NCI-H2029 (cell line): ENCODE results near the gene ATG9B.
"Not testable (repeated sequence)": the region's sequence is repeated elsewhere in the genome, so short reads cannot be mapped to it uniquely, and the experiment has no call there.

ENCODE experiments used
- DNase-seq: peaks from one replicate; lab custom pipeline; 2025; lab: John Stamatoyannopoulos, UW

Gene ATG9B

DNA sequence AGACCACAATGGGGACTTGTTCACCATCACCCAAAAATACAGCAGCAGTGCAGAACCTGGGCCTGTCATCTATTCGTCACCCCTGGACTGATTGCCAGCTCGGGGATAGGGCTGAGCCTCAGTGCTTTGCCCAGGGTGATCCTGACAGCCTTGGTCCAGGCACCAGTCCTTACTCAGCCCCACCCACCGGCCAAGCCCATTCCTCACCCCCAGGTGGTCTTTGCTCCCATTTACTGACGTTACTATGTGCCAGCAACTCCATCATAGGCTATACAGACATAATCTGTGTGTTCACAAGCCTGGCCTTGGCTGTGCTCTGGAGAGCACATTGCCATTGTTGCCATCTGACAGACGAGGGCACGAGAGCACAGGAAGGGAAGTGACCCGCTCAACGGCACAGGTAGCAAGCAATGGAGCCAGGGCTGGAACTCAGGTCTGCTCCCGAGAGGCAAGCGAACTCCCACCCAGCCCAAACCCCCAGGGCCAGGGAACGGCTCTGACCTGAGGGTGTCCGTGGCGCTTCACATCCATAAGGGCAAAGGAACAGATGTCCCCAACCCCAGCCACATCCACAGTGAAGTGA is 6.8 kb downstream of the ATG9B start:
- no peak for DNase-seq

DNA sequence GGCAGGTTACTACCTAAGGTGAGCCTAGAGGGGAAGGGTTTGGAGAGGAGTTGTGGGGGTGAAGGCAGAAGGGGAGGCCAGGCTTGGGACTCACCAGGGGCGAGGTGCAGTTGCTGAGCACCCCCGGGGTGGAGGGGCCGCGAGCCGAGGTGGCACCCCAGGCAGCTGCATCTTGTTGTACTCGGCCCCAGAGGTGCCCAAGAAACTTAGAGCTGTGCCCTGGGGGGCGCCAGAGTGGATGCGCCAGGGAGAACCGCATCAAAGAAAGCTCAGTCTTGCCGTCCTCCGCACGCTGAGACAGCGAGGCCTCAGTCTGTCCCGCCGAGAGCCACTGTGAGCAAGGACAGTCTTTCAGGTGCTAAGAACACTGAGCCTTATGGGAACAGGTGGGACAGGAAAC is 7.4 kb downstream of the ATG9B start:
- DNase-seq, result no peak

DNA sequence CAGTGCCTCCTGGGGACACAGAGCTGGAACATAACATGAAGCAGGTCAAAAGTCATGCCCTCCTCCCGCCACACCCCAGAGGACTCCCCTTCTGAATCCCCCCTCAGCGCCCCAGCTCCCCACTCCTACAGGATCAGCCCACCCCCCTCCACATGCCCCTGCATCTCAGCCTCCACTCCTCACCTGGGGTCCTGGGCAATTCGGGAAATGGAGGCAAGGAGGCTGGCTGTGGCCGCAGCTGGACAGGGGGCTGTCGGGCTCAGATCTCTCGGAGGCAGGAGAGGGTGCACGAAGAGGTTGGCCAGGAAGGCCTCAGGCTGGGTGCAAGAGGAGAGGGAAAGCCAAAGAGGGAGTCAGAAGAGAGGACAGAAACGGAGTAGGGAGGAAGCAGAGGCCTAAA is 7.8 kb downstream of the ATG9B start:
- DNase-seq, result no peak

DNA sequence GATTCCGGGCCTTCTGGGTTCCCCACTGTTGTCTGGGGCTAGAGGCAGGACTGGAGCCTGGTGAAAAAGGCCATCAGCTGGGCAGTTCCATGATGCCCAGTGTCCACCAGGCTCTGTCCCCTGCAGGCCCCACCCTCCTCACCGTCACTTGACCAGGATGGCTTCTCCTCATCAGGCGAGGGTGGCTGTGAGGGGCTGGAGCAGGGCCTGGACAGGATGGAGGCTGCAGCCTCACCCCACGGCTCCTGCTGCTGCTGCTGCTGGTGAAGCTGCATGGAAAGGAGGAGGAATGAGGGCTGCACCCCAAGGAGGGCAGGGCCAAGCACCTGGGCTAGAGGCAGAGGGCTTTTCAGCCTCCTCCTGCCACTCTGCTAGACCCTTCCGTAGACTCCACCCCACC is 8.3 kb downstream of the ATG9B start:
- no peak for DNase-seq

DNA sequence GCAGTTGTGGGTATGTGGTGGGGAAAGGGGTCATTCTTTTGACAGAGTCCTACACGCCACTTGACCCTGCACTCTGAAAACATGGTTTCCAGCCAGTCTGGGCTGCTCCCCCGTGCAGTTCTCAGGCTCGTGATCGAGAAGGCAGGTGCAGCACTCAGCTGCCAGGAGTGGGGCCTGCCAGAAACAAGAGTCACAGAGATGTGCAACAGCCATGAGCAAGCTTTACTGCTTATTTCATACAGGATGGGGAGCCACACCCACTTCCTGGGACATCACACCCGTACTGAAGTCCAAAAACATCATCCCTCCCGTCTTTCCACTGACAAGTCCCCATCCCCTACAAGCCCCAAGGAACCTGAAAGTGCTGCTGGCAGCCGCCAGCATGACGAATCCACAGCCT is 9.3 kb downstream of the ATG9B start:
- no peak for DNase-seq

DNA sequence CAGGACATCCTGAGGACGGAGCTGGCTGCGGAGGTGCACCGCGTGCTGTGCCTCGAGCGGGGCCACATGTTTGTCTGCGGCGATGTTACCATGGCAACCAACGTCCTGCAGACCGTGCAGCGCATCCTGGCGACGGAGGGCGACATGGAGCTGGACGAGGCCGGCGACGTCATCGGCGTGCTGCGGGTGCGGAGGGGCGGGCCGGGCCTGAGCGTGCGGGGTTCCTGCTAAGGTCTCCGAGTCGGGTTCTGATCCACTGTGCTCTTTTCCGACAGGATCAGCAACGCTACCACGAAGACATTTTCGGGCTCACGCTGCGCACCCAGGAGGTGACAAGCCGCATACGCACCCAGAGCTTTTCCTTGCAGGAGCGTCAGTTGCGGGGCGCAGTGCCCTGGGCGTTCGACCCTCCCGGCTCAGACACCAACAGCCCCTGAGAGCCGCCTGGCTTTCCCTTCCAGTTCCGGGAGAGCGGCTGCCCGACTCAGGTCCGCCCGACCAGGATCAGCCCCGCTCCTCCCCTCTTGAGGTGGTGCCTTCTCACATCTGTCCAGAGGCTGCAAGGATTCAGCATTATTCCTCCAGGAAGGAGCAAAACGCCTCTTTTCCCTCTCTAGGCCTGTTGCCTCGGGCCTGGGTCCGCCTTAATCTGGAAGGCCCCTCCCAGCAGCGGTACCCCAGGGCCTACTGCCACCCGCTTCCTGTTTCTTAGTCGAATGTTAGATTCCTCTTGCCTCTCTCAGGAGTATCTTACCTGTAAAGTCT is 10.4 kb downstream of the ATG9B start:
- no peak for DNase-seq

DNA sequence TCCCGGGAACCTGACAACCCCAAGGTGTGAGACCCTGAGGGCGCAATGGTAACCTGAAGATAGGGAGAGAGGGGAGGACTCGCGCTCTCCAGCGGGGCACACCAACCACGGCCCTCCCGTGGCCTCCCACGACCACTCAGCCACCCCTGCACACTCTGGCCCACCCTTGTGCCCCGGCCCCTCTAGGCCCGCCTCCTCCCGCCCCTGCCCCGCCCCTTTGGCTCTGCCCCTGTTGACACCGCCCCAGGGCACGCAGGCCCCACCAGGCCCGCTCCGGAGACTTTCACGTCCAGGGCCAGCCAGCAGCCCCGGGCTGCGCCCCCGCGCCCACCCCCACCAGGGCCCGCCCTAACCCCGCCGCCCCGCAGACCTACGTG is 10.9 kb downstream of the ATG9B start:
- DNase-seq, result no peak

DNA sequence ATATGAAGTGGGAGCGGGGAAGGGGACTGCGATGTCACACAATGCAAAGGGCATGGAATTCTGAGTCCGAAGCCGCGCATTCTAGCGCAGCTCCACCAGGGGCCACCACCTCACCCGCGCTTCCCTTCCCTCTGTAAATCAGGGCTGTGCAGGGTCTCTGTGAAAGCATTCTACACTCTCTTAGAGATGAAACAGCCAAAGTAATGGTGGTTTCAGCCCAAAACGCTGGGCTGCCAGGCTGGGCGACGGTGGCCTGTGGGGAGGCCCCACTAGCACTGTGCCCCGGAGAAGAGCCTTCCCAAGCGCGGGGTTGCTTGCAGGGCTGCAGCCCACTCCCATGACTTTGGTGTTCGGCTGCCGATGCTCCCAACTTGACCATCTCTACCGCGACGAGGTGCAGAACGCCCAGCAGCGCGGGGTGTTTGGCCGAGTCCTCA is 11.4 kb downstream of the ATG9B start:
- DNase-seq, result no peak

DNA sequence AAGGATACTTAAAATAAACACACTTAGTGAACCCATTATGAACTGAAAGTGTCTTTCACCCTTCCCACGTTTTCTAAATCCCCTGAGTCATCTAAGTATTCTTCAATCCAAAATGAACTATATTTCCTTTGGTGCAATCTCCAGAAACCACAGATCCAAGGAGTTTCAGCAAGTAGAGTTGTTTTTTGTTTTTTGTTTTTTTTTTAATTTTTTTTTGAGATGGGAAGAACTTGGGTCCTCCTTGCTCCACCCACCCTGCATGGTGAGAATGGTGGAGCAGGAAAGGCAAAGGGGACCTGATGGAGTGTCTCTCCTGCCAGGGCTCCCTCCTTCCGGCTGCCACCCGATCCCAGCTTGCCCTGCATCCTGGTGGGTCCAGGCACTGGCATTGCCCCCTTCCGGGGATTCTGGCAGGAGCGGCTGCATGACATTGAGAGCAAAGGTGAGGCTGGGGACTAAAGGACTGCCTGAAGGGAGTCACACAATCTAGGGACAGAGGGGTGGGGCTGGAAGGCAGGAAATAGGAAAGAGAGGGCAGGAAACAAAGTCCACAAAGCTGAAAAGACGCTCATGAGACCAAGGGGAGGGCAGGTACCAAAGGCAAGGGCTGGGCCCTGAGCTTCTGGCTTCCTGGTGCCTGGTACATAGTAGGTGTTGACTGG is 12.1 kb downstream of the ATG9B start:
- DNase-seq, result no peak

DNA sequence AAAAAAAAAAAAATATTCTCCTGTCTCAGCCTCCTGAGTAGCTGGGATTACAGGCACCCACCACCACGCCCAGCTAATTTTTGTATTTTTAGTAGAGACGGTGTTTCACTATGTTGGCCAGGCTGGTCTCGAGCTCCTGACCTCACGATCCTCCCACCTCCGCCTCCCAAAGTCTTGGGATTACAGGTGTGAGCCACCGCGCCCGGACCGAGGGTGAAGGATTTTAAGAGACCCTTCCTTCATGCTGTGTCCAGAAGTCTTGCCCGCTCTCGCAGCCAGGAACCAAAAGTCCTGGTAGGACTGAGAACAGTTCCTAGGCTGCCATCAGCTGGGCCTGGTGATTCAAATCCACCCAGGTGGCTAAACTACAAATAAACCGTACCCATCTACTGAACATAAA is 12.7 kb downstream of the ATG9B start:
- DNase-seq, result not testable (repeated sequence)

DNA sequence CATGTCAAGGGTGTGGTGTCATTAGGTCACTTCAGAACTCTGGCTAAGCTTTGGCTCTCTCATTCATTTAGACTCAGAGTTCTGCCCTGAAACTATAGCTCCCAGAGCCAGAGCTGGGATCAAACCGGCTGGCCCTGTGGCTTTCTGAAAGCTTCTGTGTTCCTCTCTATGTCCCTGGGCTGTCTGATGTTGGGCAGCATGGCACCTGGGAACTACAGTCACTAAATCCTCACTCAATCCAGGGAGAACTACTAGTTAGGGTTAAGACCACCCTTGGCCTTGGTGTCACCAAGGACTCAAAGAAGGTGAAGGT is 13.2 kb downstream of the ATG9B start:
- no peak for DNase-seq

DNA sequence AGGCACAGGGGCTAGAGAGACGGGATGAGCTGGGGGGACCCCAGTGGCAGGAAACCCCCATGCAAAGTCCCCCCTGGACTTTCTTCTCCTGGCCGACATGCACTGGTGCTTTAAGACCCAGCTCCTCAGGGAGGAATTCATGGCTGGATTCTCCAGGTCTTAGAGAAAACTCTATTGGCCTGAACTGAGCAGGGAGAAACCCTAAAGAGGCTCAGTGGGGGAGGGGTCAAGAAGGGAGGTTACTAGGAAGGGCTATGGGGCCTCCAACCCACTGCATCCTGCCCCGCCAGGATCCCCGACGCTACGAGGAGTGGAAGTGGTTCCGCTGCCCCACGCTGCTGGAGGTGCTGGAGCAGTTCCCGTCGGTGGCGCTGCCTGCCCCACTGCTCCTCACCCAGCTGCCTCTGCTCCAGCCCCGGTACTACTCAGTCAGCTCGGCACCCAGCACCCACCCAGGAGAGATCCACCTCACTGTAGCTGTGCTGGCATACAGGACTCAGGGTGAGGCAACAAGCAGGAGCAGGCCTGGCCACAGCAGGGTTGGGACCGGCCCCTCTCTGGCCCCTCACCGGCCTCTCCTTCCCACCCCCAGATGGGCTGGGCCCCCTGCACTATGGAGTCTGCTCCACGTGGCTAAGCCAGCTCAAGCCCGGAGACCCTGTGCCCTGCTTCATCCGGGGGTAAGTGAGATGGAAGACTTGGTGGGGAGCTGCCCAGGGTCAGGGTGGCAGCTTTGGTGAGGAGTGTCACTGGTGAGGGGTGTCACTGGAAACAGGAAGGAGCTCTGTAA is 13.8 kb downstream of the ATG9B start:
- DNase-seq, result no peak

DNA sequence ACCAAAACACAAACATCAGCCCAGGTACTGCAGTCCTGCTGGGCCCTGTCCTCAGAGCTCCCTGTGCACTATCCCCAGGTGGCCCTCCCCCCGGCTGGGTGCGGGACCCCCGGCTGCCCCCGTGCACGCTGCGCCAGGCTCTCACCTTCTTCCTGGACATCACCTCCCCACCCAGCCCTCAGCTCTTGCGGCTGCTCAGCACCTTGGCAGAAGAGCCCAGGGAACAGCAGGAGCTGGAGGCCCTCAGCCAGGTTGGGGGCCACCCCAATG is 14.3 kb downstream of the ATG9B start:
- DNase-seq, result no peak

DNA sequence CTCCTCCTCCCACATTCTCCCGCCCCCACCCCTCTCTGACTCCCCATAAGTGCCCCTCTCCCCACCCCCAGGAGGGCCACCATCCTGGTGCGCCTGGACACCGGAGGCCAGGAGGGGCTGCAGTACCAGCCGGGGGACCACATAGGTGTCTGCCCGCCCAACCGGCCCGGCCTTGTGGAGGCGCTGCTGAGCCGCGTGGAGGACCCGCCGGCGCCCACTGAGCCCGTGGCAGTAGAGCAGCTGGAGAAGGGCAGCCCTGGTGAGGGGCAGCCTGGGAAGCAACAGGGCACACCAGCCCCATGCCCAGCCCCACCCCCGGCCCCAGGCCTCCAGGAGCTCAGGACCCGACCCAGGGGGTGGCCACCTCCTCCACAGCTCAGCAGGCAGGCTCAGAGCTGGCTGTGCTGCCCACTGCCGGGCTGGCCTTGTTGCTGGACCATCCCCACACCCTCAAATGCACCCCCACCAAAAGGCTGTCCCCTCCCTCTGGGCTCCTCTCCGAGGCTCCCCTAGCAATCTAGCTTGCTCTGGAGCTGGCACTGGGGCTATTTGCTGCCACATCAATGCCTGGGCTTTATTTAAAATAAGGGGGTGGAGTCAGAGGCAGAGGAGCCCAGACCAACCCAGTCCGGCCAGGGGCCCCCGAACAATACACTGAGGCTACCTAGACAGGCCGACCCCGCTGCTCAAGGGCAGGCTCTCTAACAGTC is 14.8 kb downstream of the ATG9B start:
- DNase-seq, result no peak

DNA sequence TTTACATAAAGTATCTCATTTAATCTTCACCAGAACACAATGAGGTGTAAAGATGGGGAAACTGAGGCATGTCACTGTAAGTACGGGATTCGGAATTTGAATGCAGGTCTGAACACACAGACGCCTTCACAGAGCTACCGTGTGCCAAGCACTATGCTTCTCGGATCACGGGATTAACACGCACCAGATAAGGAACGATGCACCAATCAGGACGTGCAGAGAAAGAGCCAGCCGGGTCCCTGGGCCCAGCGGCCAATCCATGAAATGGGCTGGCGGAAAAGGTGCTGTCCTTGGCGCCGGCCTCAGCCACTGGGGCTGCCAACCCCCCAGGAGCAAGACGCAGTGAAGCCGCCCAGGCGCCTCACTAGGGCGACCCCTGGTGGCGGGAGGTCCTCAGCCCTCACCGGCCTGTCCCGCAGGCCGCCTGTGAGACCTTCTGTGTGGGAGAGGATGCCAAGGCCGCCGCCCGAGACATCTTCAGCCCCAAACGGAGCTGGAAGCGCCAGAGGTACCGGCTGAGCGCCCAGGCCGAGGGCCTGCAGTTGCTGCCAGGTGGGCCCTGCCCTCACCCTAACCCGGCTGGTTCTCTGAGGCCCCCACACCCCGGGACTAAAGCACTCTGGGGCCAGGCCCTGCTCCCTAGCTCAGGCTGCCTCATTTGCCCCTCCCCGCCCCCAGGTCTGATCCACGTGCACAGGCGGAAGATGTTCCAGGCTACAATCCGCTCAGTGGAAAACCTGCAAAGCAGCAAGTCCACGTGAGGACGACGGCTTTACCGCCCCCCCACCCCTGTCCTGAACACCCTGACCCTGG is 15.6 kb downstream of the ATG9B start:
- DNase-seq, result no peak

DNA sequence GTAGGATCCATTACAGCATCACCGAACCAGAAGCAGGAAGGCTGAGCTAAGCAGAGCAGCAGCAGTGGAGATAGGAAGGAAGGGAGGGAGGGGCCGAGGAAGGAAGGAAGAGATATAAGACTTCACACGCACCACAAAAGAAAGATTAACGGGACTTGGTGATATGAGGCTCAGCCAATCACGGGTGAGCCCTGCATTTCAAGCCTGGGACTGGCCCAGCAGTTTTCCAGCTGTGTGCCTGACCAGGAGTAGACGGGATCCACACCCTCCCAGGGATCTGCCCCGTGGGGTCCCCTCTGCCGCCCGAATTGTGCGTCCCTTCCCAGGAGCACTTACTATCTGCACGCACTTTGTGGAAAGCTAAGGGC is 16.2 kb downstream of the ATG9B start:
- DNase-seq, result no peak

DNA sequence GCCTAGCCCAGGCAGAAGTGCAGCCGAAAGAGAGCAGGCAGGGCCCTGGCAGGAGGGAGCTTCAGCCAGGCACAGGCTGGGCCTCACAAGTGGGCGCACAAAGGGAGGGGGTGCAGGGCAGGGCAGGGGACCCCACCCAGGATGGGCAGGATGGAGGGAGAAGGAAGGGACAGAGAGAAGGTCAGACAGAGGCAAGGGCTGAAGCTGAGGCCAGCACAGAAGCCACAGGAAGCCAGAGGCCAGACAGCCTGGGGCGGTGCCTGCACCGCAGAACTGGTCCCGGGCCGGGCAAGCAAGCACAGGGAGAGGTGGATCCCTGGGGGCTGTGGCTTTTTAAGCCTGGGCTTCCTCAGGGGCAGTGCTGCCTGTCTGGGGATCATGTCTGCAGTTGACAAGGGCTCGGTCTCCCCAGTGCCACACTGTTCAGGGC is 16.8 kb downstream of the ATG9B start:
- no peak for DNase-seq

DNA sequence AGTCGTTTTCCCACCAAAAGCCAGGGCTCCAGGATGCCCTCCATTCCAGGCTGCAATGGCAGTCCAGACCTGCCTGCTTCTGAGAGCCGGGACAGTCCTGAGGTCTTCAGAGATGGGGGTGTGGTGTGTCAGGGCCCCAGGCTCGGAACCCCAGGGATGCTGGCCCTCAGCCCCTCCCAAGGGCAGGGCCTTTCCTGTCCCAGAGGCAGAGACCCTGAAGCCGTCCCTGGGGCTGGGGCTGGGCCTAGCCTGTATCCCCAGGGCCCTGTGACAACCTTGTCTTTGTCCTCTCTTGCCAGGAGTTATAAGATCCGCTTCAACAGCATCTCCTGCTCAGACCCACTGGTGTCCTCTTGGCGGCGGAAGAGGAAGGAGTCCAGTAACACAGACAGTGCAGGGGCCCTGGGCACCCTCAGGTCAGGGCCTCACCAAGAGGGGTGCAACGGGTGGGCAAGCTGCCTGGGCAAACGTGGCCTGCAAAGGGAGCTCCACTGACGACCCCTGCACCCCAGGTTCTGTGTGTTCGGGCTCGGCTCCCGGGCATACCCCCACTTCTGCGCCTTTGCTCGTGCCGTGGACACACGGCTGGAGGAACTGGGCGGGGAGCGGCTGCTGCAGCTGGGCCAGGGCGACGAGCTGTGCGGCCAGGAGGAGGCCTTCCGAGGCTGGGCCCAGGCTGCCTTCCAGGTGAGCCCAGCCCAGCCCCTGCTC is 17.5 kb downstream of the ATG9B start:
- DNase-seq, result no peak

DNA sequence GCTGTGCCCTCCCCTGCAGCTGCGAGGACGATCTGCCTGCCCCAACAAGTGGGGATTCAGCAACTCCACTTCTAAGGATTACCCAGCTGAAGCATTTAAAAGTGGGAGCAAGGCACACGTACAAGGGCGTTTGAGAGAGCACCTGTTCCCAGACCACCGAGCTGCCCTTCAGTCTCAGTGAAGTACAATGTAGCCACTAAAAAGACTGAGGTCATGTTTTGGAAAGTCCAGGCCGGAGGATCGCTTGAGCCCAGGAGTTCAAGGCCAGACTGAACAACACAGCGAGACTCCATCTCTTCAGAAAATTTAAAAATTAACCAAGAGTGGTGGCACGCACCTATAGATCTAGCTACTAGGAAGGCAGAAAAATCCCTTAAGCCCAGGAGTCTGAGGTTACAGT is 18.7 kb downstream of the ATG9B start:
- no peak for DNase-seq

DNA sequence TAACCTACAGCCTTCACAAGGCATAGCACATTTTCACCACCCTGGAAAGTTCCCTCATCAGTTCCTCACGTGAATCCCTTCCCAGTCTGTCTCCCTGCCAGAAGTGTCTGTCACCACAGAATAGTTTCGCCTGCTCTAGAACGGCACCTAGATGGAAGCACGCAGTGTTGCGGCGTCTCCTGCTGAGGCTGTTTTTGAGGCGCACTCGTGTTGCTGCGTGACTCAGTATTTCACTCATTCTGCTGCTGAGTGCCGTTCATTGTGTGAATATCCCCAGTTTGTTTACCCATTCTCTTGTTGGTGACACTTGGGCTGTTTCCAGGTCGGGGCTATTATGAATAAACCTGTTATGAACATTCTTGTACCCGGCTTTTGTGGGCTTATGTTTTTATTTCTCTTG is 20.7 kb downstream of the ATG9B start:
- DNase-seq, result peak; percentile 86

DNA sequence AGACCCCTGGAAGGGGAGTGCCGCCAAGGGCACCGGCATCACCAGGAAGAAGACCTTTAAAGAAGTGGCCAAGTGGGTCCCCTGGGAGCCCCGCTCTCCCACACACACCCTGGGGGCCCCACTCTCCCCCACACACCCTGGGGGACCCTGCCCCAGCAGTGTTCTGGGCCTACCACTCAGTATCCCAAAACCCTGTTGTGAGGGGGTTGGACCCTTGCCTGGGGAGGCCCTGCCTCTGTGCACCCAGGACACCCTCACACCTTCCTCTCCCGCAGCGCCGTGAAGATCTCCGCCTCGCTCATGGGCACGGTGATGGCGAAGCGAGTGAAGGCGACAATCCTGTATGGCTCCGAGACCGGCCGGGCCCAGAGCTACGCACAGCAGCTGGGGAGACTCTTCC is 22.7 kb downstream of the ATG9B start:
- no peak for DNase-seq
